DMS53 treated with DMSO at 0.1 percent for 48 hours (cell line): ENCODE results near the gene YIPF4.
"Not testable (repeated sequence)": the region's sequence is repeated elsewhere in the genome, so short reads cannot be mapped to it uniquely, and the experiment has no call there.

Experiments used
- DNase-seq: peaks from one replicate; lab custom pipeline; 2025; ENCODE audit not compliant: unreplicated experiment; lab: John Stamatoyannopoulos, UW

Gene YIPF4

DNA sequence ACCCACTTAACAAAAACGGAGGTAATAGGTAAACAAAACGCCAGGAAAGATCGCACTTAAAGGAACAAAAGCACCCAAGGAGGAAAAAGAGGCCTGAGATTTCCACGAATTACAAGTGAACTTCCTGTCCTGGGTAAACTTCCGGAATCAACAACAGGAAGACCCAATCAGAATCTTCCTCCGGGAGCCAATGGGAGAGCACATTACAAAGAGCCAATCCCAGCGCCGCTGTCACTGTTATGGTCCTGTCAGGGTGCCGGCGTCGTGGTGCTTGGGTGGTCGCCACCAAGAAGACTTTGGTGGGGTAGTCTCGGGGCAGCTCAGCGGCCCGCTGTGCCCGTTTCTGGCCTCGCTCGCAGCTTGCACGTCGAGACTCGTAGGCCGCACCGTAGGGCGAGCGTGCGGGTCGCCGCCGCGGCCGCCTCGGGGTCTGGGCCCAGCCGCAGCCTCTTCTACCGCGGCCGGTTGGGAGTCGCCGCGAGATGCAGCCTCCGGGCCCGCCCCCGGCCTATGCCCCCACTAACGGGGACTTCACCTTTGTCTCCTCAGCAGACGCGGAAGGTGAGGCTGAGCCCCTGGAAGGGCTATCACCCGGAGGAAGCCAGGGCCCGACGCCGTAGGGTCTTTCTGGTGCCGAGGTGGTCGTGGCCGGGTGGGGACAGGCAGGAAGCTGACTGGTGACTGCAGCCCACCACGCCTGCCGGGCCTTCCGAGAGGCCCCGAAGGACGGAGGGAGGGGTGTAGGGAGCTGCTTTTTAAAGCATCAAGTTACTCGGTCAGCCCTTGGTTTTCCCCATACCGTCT, at the start of gene YIPF4:
TSS of gene YIPF4 (plus strand) at position 231 of the 804 bp plus-strand sequence. CDS start at position 483, 252 bp downstream.
- DNase-seq = peak; percentile 77

DNA sequence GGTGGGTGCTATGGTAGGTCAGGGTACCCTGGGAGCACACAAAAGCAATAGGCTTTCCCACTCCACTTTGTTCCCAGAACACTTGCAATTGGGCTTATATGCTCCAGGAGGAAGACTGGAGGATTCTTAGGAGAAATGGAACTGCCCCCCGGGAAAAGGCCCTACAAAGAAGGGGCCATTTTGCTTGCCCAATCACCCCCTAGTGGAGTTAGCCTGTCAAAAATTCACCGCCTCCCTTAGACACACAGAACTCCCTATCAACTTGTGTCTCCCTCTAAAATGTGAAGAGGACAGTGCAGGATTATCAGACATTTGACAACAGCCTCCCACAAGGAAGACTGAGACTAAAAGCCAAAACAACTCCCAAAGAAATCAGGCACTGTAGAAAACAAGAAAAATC, 49.5 kb upstream of the YIPF4 start:
- DNase-seq = no peak

DNA sequence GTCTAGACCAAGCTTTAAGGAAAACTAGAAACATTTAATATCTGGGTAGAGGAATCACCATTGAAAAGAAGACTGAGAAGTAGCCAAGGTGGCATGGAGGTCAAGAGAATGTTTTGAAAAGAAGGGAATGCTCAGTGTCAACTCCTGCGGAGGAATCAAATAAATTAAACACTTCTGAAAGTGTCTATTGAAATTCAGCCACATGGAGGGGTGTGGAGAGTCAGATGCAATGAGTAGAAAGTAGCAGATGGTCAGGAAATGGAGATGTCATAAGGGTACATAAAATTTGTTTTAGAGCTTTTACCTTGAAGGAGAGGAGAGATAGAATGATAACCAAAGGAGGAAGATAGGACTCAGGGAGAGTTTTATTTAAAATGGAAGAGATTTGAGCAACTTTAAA, 48.1 kb upstream of the YIPF4 start:
- no peak for DNase-seq

DNA sequence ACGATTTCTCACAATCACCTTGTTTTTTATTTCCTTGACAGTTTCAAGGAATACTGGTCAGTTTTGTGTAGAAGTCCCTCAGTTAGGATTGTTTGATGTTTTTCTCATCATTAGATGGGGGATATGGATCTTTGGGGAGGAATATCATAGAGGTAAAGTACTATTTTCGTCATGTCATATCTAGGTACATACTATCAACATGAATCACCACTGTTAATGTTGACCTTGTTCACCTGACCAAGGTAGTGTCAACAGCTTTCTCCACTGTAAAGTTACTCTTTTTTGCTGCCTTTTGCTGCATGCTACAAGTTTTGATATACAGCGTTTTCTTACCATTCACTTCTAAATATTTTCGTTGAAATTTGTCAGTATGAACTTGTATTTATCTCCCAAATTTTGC, 45.7 kb upstream of the YIPF4 start:
- peak; percentile 14 for DNase-seq

DNA sequence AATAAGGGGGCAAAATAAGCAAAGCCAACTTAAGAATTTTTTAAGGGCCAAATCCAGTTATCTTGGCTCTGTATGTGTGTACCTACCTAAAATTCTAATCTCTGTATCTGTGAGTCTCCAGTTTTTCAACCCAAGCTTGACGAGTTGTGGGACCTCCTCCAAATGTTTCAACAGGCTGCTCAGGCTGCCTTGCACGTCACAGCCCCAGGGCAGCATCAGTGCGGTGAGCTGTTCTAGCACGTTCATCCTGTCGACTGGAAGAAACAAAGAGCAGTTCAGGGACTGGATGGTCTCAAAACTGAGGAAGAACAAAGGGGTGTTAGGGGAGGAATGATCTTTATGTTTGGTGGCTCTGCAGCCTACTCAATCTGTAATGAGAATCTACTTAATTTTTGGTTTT, 42.4 kb upstream of the YIPF4 start:
- DNase-seq = no peak

DNA sequence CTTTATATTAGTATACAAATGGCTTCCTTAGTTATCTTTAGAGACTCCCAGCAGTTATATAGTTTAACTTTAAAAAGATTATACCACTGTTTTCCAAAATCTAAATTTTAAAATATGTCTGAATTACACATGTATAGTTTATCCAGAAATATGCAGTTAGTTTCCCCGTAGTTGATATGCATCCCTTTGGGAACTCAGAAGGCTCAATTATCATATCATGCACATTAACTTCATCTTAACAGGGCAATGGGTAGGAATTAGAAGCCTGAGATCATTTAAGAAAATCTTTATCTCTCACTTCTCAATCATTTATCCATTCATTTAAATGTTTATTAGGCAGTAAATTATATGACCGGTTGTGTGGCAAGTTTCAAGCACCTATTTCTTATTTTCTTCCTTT, 40.2 kb upstream of the YIPF4 start:
- DNase-seq = no peak

DNA sequence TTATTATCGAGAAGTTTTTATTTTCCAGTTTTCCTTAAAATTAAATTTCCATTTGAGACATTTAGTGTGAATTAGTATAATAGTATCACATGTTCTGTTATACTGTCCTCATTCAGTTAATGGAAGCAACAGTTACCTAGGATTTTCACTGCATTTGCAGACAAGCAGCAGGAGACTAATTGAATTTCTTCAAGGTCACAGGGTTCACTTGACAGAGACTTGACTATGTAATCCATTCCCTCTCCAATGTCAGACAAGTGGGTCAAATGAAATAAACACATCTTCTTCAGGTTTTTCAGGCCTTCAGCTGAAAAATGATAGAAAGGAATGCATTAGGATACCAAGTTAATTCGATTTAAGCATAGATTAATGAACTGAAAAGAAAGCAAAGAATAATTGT, 39.7 kb upstream of the YIPF4 start:
- no peak for DNase-seq

DNA sequence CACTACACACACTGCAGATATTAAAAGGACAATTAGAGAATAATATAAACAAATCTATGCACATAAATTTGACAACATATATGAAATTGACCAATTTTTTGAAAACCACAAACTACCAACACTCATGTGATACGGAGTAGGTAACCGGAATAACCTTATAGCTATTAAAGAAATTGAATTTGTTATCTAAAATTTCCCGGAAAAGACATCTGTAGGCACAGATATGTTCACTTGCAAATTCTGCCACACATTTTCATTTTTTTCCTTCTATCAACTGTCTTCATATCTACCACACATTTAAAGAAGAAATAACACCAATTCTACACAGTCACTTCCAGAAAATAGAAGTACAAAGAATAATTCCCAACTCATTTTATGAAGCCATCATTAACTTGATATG, 35.4 kb upstream of the YIPF4 start:
- no peak for DNase-seq

DNA sequence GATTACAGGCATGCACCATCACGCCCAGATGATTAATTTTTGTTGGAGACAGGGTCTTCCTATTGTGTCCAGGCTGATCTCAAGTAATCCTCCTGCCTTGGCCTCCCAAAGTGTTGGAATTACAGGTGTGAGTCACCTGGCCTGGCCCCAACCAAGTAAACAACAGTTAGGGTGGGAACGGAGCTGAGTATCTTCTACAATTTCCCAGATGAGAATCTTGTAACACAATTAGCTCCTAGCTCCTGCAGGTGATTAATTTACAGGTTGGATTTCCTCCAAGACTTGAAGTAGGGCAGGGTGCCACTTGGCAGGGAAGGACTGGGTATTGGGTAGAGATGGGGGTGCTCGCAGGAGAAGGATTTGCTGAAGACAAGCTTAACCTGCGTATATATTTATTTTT, 30.8 kb upstream of the YIPF4 start:
- DNase-seq = no peak

DNA sequence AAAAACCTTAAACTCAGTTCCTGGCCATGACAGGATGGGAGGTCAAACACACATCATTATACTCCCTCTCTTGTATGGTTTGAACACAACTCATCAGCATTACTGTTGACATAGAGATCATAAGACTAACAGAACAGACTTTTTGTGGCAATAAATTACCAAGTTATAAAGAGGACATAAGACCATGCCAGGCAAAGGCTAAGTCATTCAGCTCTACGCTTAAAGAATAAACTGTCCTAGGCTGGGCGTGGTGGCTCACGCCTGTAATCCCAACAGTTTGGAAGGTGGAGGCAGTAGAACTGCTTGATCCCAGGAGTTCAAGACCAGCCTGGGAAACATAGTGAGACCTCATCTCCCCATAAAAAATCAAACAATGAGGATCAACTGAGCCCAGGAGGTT, 29.4 kb upstream of the YIPF4 start:
- DNase-seq = no peak

DNA sequence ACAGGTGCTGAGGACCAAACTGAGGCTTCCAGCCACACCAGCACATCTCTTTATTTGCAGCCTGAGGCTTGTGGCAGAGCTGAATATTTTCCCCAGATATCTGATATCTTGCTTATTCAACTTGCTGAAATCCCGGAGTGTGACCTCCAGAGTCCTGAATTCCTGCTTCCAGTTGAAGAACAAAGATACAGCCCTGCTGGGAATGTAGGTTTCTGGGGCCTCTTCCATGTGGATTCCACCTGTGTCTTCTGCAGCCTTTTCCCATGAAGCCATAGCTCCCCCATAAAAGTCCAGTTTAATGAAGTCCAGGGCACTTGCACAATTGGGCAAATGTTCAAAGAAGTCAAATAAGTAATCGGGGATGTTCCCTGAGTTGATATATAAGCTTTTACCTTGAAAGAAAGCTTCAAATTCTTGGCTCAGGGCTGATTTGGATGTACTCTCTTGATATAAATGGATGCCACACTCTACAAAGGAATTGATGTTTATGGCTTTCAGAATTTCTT, 27.9 kb upstream of the YIPF4 start:
- DNase-seq = no peak

DNA sequence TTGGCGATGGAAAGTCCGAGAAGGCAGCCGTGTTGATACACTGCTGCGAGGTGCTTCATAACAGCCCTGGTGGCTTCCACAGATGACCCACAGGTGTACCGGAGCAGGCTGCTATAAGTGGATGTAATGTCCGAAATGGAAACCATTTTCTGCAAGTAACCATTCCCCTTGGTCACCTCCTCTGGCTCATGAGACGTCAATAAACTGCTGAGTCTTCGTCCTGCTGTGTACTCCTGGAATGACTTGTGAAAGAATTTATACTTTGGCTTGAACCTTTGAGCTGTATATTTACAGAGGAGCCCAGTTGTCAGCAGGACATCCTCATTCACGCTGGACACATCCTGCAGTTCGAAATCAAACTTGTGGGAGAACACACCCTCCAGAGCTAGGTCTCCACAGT, 27.4 kb upstream of the YIPF4 start:
- DNase-seq = no peak

DNA sequence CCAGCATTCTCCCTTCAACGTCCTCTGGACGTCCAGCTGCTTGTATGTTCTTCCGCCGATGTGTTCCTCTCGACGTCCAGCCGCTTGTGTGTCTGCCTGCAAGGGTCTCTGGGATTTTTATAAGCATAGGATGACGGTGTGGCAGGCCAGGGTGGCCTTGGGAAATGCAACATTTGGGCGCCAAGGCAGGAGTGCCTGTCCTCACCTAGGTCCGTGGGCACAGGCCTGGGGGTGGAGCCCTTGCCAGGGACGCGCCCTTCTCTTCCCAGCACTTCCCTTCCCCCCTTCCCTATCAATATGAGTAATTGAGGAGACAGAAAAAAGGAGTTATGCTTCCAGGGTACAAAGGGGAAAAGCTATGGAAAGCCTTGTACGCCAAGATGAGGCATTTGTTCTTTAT, 19.5 kb upstream of the YIPF4 start:
- no peak for DNase-seq

DNA sequence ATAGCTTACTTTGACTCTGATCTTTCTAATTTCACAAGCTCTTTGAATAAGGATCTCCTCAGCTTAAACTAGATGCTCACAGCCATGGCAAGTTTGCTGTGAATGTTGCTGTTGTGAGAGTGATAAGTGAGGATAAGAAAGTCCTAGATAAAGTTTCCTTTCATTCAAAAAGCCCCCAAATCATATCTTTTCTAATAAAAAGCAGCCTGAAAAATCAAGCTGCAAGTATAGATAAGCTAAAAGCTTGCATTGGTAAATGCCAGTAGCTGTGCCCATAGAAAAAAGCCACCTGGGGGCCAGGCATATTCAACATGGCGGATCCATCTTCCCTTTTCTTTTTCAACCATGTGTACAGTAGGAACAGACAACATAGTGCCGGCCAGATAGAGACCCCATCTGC, 17.3 kb upstream of the YIPF4 start:
- DNase-seq = no peak

DNA sequence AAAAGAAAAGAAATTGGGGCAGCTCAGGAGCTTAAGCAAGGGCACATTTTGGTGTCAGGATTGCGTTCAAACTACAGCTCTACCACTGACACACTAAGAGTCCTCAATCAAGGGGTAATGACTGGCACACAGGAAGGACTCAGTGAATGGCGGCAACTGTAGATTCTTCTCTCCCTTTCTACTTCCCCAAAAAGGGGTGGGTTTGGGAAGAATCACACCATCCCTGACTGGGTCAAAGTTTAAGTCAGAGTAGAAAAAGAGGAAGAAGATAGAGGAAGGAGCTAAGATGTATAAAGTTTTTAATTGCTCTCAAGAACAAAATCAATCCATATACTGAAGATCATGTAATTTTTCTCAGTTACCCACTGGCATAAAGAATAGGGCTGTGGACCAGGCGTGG, 15.6 kb upstream of the YIPF4 start:
- DNase-seq = no peak

DNA sequence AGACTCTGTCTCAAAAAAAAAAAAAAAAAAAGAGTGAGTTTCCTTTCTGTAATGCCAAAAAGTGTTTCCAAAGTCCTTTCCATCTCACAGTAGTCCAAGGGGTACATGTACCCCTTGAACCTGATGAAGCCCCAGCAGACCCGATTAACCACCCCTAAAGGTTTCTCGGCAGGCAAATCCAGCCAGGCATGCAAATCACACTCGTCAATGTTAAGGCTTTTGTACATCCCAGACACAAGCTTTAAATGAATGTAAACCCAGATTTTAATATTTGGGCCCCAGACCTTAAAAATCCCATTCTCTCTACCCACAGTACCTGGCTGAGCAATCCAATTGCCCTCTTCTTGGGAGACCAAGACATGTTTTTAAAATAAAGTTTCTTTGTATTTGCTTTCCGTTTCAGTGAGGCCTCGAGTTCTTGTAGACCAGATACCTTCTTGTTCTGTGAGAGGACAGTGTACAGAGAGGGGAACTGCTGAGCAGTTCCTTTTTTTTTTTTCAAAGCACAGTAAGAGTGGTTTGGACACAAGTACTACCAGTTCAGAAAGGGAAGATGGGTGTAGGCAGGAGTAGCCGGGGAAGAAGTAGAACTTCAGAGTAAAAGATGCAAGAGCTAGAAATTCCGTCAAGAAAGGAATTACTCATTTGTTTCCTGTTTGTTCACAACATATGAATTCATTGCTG, 13.1 kb upstream of the YIPF4 start, which contains the start of gene NLRC4:
TSS of gene NLRC4 (minus strand) at position 465 of the 684 bp plus-strand sequence. CDS start 8,111 bp downstream, outside the sequence.
- DNase-seq = no peak

DNA sequence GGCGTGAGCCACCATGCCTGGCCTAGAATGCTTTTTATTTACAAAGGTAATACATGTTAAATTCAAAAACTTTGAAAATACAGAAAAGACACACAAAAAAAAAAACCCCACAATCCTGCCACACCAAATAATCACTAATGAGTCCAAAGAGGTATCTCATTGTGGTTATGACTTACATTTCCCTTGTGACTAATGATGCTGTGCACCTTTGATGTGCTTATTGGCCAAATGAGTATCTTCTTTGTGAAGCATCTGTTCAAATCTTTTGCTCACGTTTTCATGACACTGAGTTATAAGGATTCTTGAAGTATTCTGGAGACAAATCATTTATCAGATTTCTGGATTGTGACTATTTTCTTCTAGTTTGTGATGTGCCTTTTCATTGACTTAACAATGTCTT, 6.6 kb upstream of the YIPF4 start:
- no peak for DNase-seq

DNA sequence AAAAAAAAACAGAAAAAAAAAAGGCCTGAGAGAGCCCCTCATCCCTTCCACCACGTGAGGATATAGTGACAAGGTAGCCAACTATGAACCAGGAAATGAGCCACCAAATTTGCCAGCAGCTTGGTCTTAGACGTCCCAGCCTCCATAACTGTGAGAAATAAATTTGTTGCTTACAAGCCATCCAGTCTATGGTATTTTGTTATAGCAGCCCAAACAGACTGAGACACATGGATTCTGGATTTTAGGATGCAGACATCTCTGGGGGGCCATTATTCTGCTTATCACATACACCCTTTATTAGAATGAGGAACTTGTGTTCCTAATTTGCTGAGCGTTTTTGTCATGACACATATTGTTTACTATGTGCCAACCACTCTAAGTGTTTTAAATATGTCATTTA, 5.4 kb upstream of the YIPF4 start:
- DNase-seq = no peak

DNA sequence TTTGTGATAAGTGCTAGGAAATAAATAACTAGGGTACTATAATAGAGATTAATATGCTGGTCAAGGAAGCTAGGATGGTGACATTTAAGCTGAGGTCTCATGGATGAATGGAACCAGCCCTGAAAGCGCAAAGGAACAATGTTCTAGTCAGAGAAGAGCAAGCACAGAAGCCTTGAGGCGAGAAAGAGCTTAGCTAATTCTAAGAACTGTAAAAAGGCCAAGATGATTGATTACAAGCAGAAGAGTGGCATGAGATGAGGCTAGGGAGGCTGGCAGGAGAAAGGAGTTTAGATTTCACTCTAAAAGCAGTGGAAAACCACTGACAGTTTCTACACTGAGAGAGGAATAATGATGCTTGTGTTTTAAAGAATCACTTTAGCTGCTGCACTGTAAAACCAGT, 3.4 kb upstream of the YIPF4 start:
- no peak for DNase-seq

DNA sequence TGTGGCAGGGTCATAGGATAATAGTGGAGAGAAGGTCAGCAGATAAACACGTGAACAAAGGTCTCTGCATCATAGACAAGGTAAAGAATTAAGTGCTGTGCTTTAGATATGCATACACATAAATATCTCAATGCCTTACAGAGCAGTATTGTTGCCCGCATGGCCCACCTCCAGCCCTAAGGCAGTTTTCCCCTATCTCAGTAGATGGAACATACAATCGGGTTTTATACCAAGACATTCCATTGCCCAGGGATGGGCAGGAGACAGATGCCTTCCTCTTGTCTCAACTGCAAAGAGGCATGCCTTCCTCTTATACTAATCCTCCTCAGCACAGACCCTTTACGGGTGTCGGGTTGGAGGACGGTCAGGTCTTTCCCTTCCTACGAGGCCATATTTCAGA, 1.9 kb upstream of the YIPF4 start:
- DNase-seq = not testable (repeated sequence)

DNA sequence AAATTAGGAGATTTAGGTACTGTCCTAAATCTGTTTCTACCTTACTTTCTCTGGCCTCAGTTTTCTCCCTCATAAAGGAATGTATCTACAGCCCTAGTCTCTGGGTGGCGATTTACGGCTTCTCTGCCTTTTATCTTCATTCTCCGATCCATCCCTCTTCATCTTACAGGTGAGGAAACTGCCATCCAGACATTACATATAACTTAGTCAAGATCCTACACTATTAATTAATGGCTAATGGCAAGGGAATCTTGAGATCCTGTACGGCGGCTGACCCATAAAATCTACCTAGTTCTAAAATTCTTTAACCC, 386 bp upstream of the YIPF4 start:
- no peak for DNase-seq

DNA sequence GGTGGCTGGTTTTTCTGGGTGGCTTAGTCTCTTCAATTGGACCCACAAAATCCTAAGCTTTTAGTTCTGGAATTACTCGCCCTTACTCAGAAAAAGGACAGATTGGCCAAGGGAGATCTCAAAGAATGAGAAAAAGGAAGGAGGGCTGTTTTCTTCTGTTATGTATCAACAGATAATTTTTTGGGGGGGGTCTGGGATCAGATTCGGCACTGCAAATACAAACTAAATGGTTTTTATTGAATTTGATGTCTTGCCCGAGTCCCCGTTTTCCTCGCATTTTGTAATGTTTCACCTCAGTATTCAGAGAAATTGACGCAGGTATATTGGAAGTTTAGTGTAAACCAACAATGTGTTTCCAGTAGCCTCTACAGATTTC, 762 bp downstream of the YIPF4 start:
- DNase-seq = no peak

DNA sequence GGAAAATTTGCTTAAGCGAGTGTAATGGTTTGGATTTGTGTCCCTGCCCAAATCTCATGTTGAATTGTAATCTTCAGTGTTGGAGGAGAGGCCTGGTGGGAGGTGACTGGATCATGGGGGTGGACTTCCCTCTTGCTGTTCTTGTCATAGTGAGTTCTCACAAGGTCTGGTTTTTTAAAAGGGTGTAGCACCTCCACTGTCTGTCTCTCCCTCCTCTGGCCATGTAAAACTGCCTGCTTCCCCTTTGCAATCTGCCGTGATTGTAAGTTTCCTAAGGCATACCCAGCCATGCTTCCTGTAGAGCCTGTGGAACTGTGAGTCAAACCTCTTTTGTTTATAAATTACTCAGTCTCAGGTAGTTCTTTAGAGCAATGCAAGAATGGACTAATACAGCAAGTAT, 6.6 kb downstream of the YIPF4 start:
- no peak for DNase-seq
